Gastrocnemius medialis (tissue), 4 donors: ENCODE data around the gene SORCS1. TPM values are rescaled to one million over a fixed set of nuclear protein-coding genes. Genes with fewer than 3 reads are reported as not detected.

Source experiments
- ATAC-seq, 2 donors: fragments of 150-250 bp; one replicate each; pipeline ENCODE4 v1.9.1; 2016
- DNase-seq, 2 donors: peaks; one replicate each; pipeline ENCODE4 v3.0.0-alpha.2; 2019
- H3K27ac ChIP-seq, 4 donors: fragments of 200-600 bp; sonication (generic); 1 replicate in 1 of 4; 2 replicates in 3 of 4; pipeline ENCODE4 v1.5.1; 2016 to 2018; ENCODE audit warnings: mild to moderate bottlenecking in 2 of 4, moderate library complexity in 1 of 4
- H3K27me3 ChIP-seq, 3 donors: fragments of 200-600 bp; sonication (generic) in 2 of 3; 1 replicate in 1 of 3; 2 replicates in 2 of 3; pipeline versions ENCODE4 v1.5.1 to v1.6.0; 2016 to 2019; ENCODE audit warnings: mild to moderate bottlenecking in 1 of 3, moderate library complexity in 1 of 3
- H3K36me3 ChIP-seq, 2 donors: fragments of 200-600 bp; sonication (generic) in 1 of 2; one replicate each; pipeline ENCODE4 v1.5.1; 2017 to 2018
- H3K4me1 ChIP-seq, 2 donors: fragments of 200-600 bp; sonication (generic) in 1 of 2; one replicate each; pipeline ENCODE4 v1.5.1; 2016 to 2017; ENCODE audit warnings: mild to moderate bottlenecking in 2 of 2
- H3K4me3 ChIP-seq, 4 donors: fragments of 200-600 bp; sonication (generic) in 3 of 4; 1 replicate in 1 of 4; 2 replicates in 3 of 4; pipeline ENCODE4 v1.5.1; 2016 to 2019; ENCODE audit warnings: mild to moderate bottlenecking in 2 of 4
- H3K9me3 ChIP-seq, 3 donors: fragments of 200-600 bp; sonication (generic) in 2 of 3; 1 replicate in 1 of 3; 2 replicates in 2 of 3; pipeline ENCODE4 v1.5.1; 2016 to 2019
- CTCF ChIP-seq, 5 experiments: fragments of 450-650 bp in 3 of 5; fragments of 200-600 bp in 2 of 5; sonication (generic) in 2 of 5; IDR thresholded peaks in 4 of 5; conservative IDR thresholded peaks in 1 of 5; 1 replicate in 4 of 5; 2 replicates in 1 of 5; pipeline ENCODE4 v1.5.1; 2016 to 2019; ENCODE audit warnings: antibody characterized with exemption in 5 of 5, mild to moderate bottlenecking in 3 of 5, moderate library complexity in 3 of 5
- POLR2A ChIP-seq, 2 donors: fragments of 450-650 bp; IDR thresholded peaks; one replicate each; pipeline ENCODE4 v1.6.1; 2017; ENCODE audit warnings: antibody characterized with exemption in 2 of 2, mild to moderate bottlenecking in 2 of 2, moderate library complexity in 2 of 2
- in situ Hi-C, 4 donors: fragments of 200-750 bp; cut with MboI; loops; one replicate each; pipeline versions ENCODE4 v1.15.0 to v1.8.0; 2017; ENCODE audit warnings: low sequenced_read_pairs in 4 of 4
- intact Hi-C: fragments of 100-400 bp; cut with DNase I; formaldehyde crosslinking; loops from one replicate; pipeline ENCODE4 v1.15.1; 2023; ENCODE audit warnings: low total_unique reads
- total RNA-seq, 4 donors: library from RNA; depleted of rRNA; stranded (reverse); fragments of >200 nt; gene quantifications; one replicate each; pipeline versions ENCODE4 v1.1.0 to v1.2.3, GENCODE V29; 2016

The SORCS1 gene
- total RNA-seq, 4 donors from 2014 or later: 0.02 to 0.36 (median 0.24) TPM; not detected in 1

- Histone ChIP-seq H3K27ac (no peak overlapping the region), H3K4me1 (no peaks in the 10 kb centered on the region), H3K36me3 (no peaks in the 10 kb centered on the region), H3K27me3 (no peaks in the 10 kb centered on the region), H3K9me3 (no peaks in the 10 kb centered on the region), H3K4me3 (no peak overlapping the region)
- DNase-seq: no peak
- in situ Hi-C loops (no loop called here), intact Hi-C loops (loop anchor here (10.0 kb wide), 1 partner anchor 269 kb away; no protein-coding TSS in a partner anchor)
- TF ChIP-seq POLR2A (IDR thresholded peaks at IDR 0.05): no peak
- no peak for TF ChIP-seq CTCF (IDR thresholded peaks at IDR 0.05 in 4 of 5, conservative IDR thresholded peaks at IDR 0.05 in 1 of 5)
- no peak for ATAC-seq
These were observed 349.0 kb downstream of the SORCS1 start for GRCh38 chr10:106815427-106816043.

GRCh38 chr10:106804992-106805582, 359.4 kb downstream of the SORCS1 start:
- DNase-seq (no peak), ATAC-seq (no peak)
- H3K27me3 ChIP-seq: no peaks in the 10 kb centered on the region
- intact Hi-C loops: no loop called here
- no peak overlapping the region for H3K27ac ChIP-seq
- in situ Hi-C loops: no loop called here
- H3K4me3 ChIP-seq: no peak overlapping the region
- H3K9me3 ChIP-seq: no peaks in the 10 kb centered on the region
- no peak for TF ChIP-seq CTCF (IDR thresholded peaks at IDR 0.05 in 4 of 5, conservative IDR thresholded peaks at IDR 0.05 in 1 of 5)
- no peak for TF ChIP-seq POLR2A (IDR thresholded peaks at IDR 0.05)
- H3K4me1 ChIP-seq: no peaks in the 10 kb centered on the region
- H3K36me3 ChIP-seq: no peaks in the 10 kb centered on the region

GRCh38 chr10:106802949-106803348, 361.6 kb downstream of the SORCS1 start:
- no peaks in the 10 kb centered on the region for H3K36me3 ChIP-seq
- H3K4me3 ChIP-seq: no peak overlapping the region
- intact Hi-C loops (no loop called here), in situ Hi-C loops (no loop called here)
- TF ChIP-seq CTCF (IDR thresholded peaks at IDR 0.05 in 4 of 5, conservative IDR thresholded peaks at IDR 0.05 in 1 of 5): no peak
- TF ChIP-seq POLR2A (IDR thresholded peaks at IDR 0.05): no peak
- DNase-seq (no peak), ATAC-seq (no peak)
- H3K9me3 ChIP-seq: no peaks in the 10 kb centered on the region
- H3K4me1 ChIP-seq: no peaks in the 10 kb centered on the region
- H3K27ac ChIP-seq: no peak overlapping the region
- H3K27me3 ChIP-seq: no peaks in the 10 kb centered on the region

- no peak for TF ChIP-seq CTCF (IDR thresholded peaks at IDR 0.05 in 4 of 5, conservative IDR thresholded peaks at IDR 0.05 in 1 of 5)
- no peak for TF ChIP-seq POLR2A (IDR thresholded peaks at IDR 0.05)
- in situ Hi-C loops: no loop called here
- no peak for DNase-seq
- no peaks in the 10 kb centered on the region for H3K36me3 ChIP-seq
- H3K27me3 ChIP-seq: no peaks in the 10 kb centered on the region
- H3K4me1 ChIP-seq: no peaks in the 10 kb centered on the region
- H3K9me3 ChIP-seq: no peaks in the 10 kb centered on the region
- intact Hi-C loops: no loop called here
- no peak overlapping the region for H3K4me3 ChIP-seq
- H3K27ac ChIP-seq: no peak overlapping the region
- no peak for ATAC-seq
These were observed 364.7 kb downstream of the SORCS1 start for GRCh38 chr10:106799776-106800175.
